AG08396 (cell line): Measurements from ENCODE around the gene ACOT11.

ENCODE experiments used
- DNase-seq: peaks from one replicate; pipeline ENCODE4 v3.0.0; 2012; ENCODE audit warnings: low spot score, mixed read lengths

Gene ACOT11

DNA sequence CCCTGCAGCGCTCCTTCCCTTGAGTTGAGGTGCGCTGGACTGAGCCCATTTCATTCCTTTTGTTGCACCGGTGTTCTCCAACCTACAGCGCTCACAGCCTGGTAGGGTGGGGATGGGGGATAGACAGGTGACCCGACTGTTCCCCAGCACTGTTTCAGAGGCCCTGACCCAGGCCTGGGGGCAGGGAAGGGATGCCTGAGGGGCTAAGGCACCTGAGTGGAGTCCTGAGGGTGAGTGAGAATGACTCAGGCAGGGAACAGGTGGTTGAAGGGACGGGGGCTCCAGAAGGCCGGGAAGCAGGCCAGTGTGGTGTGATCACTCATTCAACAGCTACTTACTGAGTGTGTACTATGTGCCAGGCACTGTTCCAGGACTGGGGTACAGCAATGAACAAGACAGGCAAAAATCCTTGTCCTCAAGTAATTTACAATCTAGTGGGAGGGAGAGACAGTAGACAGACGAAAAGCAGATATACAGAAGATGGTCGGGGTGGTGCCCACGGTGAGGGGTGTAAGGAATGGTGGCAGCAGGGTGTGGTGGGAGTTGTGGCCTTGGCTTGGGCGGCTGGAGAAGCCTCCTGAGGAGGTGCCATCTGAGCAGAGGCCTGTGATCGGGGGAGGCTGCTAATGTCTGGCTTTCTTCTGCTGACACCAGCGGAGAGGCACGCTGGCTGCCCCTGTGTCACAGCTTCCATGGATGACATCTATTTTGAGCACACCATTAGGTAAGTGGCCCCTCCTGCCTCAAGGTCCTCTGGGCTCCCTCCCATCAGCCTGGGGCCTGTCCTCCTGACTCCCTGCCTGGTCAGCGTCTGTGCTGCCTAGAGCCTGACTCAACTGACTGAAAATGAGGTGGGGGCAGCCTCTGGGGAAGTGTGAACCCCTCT is 37.4 kb downstream of the ACOT11 start:
- no peak for DNase-seq

DNA sequence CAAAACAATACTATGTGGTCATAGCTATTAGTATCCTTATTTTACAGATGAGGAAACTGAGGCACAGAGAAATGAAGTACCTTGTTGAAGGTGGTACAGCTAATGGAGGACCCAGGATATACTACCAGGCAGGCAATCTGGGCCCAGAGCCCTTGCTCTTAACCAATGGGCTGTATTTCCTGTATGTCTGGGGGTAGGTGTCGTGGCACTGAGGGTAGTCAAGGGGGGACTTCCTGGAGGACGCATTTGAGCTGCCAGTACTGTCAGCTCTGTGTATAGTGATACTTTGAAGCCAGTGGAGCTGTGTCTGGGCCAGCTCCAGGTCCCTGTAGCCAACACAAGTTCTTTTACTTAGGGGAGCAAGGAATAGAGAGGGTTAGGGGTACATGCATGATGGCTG is 40.3 kb downstream of the ACOT11 start:
- DNase-seq, result no peak

DNA sequence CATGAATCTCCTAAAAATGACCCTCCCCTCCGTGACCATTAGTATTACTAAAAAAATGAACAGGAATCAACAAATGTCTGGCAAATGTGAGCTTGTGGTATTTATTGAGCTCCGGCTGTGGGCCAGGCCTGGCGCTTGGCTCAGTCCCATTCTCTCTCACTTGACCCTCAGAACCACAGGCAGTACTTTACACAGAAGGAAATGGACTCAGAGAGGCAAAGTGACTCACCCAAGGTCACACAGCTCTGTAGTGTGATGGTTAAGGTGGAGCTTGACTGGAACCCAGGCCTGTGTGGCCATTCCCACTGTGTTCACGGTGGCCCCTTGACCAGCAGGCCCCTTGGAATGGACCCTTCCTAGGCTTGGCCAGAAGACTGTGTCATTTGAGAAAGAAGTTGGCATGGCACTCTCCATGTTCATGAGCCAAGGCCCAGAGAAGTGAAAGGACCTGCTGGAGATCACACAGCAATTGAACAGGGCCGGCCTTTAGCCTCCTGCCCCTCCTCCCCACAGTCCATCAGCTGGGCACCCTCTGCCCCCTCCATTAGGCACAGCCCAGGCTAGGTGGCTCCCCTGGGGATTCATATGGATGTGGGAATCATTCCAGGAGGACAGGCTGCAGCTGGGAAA is 43.2 kb downstream of the ACOT11 start:
- DNase-seq, result peak; percentile 31

DNA sequence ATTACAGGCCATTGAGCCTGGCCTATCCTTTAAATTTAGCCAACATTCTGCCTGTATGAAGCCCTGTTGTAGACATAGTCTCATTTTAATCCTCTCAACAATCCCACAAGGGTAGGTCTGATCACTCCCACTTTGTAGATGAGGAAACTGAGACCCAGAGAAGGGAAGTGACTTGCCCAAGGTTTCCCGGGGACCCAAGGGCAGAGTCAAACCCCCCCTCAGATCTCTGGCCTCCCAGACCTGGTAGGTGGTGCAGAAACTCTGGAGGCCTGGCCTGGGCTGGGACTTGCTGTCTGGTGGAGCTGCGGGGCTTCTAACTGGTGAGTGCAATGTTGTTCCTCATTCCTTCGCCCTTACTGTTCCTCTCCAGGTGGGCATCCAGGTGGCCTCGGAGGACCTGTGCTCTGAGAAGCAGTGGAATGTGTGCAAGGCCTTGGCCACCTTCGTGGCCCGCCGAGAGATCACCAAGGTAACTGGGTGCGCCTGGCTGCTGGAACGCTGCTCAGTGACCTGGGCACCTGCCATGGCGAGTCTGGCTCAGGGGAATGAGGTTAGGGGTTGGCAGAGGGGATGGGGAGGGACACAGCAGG is 45.6 kb downstream of the ACOT11 start:
- no peak for DNase-seq

DNA sequence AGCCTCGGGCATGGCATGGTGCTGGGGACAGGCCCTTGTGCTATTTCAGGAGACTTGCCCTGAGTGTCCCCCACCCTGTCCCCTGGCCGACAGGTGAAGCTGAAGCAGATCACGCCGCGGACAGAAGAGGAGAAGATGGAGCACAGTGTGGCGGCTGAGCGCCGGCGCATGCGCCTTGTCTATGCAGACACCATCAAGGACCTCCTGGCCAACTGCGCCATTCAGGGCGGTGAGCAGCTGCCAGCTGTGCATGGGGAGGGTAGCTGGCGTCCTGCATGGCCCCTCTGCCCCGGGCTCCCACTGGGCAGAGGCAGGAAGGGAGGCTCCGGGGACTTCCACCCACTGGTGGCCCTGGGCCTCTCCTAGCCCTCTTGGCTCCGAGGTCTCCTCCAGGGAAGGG is 46.4 kb downstream of the ACOT11 start:
- no peak for DNase-seq

DNA sequence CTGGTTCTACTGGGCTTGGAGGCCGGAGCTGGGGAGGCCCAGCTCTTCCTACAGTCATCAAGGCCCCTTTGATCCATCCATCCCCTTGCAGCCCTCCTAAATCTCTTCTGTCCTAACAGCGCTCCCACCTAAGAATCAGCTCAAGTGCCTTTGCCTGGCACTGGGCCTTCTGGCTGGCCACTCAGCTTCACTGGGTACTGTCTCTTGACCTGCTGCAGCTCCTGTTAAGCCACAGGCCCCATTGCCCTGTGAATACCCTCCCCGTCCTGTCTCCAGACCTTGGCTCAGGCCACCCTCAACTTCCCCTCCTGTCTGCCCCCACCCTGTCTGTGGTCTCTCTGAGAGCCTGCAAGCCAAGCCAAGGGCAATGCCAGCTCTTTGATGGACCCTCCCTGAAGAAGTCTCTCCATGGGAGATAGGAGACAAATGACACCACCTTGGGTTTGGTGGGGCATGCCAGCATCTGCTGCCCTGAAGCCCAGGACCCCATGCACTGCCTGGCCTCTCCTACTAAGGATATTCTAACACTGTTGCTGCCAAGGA is 48.0 kb downstream of the ACOT11 start:
- DNase-seq, result no peak

DNA sequence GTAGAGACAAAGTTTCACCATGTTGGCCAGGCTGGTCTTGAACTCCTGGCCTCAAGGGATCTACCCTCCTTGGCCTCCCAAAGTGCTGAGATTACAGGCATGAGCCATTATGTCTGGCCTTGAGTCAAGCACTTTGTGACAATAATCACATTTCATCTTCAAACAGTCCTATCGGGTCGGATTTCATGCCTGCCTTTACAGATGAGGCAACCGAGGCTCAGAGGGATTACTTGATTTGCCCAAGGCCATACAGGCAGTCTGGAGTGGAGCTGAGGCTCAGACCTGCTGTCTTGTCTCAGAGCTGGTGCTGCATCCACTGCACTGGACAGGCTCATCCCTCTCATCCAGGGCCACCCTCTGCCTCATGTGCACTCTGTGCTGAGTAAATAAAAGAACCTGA is 48.7 kb downstream of the ACOT11 start:
- DNase-seq, result no peak

DNA sequence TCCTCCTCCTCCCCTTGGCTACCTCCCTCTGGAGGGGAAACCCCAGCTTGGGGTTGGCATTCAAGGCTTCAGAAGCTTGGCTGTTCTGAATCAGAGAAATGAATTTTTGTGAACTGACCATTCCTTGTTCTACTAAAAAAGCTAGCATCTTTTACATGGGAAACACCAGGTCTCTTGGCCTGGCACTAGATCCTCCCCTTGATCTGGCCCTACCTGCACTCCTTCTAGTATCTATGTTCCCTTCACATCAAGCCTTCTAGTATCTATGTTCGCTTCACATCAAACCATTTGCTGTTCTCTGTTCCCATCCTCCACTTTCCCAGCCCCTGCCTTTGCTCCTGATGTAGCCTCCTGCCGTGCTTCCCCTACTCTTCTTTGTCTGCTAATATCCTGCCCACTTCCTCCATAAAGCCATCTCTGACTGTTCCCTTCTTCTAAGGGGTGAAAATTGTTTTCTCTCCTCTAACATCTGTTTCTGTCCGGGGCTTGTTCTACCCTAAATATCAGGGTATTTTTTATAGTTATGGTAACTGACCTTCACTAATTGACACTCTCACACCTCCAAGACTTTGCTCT is 49.5 kb downstream of the ACOT11 start:
- no peak for DNase-seq

DNA sequence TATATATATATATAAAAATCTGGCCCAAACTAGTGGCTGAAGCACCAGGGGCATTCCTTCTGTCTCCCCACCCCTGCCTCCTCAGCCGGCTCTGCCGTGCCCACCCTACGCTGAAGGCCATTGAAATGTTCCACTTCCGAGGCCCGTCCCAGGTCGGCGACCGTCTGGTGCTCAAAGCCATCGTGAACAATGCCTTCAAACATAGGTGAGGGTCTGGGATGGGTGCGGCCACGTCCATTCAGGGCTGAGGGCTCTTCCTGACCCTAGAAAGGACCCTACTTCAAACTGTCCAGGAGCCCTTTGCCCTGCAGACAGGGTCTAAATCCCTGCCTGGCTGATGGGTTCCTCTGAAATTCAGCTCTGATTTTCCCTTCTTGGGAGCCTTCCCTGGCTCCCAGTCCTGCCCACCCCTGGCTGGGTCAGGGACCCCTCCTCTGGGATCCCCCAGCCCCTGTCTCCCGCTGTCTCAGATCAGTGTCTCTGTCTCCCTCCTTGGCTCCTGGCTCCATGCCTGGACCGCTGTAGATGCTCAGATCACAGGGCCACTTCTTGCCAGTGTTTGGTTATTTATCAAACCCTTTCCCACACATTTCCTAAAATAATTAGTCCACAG is 51.3 kb downstream of the ACOT11 start:
- DNase-seq, result no peak

DNA sequence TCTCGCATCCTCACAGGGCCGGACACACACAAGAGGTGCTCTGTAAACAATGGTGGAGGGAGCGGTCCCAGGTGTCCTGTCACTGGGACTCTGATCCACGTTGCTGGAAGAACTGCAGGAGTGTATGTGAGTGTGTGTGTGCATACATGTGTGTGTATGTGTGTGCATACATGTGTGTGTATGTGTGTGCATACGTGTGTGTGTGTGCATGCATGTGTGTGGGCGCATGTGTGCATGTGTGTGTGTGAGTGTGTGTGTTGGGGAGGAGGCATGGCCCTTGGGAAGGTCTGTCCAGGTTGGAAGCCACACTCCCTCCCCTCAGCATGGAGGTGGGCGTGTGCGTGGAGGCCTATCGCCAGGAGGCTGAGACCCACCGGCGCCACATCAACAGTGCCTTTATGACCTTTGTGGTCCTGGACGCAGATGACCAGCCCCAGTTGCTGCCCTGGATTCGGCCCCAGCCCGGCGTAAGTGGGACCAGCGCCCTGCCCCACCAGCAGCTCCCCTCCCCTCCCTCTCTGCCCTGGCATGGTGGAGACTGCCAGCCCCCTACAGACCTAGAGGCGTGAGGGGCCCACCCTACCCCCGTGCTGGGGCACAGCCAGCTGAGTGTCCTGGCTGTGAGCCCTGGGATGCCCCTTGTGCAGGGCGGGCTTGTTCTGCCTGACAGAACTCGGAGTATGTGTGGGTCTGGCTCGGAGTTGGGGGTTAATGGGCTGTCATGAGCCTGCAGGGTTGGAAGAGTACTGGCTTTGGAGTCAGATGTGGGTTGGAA is 53.1 kb downstream of the ACOT11 start:
- no peak for DNase-seq

DNA sequence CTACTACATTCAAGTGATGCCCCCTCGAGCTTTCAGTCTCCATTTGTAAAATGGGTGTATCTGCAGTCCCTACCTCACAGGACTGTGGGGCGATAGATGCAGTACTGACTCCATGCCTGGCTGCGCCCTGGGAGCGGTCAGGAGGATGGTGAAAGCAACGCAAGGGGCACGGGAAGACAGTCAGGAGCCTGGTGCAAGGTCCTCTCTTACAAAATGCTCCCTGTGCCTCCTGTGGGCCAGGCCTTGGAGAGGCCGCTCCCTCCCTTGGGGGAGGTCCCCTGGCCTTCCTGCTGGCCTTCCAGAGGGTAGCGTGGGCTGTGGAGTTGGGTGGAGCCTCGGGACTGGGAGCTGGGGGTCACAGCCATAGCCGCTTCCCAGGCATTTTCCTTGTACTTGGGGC is 53.7 kb downstream of the ACOT11 start:
- no peak for DNase-seq

DNA sequence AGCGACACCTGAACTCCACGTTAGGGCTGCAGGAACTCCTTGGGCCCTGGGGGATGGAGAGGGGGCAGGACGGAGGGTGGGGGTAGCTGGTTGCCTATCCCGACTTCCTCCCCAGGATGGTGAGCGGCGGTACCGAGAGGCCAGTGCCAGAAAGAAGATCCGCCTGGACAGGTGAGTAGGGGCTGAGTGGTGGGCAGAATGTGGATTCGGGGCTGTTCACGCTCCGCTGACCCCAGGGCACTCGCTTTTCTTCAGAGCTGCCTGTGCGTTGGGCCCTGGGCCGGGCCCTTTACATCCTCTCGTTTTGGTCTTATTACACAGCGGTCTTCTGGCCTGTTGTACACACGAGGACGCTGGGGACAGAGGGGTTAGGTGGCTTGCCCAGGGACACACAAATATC is 54.5 kb downstream of the ACOT11 start:
- DNase-seq, result no peak

DNA sequence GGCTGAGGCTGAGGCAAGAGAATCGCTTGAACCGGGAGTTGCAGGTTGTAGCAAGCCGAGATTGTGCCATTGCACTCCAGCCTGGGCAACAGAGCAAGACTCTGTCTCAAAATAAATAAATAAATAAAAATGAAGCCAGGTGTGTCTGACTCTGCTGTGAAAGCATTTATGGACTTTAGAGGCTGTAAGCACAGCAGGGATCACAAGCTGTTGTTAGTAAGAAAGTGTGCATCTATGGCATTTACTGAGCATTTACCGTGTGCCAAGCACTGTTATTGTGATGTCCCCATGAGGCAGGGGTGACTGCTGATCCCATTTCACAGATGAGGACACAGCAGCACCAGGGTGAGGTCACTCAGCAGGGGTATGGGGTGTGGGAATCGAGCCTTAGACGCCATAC is 55.2 kb downstream of the ACOT11 start:
- DNase-seq, result no peak

DNA sequence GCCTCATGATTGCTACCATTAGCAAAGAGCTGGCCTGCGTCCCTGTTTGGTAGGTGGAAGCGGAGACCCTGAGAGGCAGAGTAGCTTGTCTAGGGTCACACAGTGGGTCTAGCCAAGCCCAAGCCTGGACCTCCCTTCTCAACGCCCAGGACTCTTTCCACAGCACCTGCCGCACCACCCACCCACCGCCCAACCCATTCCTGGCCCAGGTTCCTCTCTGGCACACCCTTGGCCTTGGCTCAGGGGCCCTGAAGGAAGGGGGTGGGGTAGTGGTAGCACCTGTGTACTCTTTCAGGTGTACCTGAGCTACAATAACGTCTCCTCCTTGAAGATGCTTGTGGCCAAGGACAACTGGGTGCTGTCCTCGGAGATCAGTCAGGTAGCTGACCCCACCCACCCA is 56.0 kb downstream of the ACOT11 start:
- DNase-seq, result no peak

DNA sequence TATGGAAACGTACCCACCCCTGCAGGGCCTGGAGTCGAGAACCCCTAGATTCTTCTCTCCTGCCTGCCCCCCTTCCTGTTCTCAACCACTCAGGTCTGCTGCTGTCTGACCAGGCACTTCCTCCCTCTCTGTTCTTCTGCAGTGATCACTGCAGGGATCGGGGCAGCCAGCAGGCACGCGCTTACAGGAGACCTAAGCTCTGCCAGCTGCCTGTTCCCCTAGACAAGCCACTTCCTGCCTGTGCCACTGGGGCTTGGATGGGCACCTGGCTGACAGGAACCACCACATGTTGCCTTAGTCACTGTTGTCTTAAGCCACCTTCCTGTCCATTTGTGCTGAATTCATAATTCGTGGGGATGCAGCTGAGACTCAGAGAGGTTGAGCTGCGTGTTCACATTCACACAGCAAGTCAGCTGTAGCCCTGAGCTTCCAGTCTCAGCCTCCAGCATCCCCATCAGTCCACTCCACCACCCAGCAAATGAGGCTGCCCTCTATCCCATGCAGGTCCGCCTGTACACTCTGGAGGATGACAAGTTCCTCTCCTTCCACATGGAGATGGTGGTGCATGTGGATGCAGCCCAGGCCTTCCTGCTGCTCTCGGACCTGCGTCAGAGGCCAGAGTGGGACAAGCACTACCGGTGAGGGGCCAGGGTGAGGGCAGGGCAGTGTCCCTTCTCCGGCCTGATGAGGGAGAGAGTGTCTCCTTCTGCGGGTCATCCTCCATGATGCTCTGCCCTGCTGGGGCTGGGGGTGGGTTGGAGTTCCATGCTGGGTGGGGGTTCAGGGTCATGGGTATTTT is 56.7 kb downstream of the ACOT11 start:
- DNase-seq, result no peak

DNA sequence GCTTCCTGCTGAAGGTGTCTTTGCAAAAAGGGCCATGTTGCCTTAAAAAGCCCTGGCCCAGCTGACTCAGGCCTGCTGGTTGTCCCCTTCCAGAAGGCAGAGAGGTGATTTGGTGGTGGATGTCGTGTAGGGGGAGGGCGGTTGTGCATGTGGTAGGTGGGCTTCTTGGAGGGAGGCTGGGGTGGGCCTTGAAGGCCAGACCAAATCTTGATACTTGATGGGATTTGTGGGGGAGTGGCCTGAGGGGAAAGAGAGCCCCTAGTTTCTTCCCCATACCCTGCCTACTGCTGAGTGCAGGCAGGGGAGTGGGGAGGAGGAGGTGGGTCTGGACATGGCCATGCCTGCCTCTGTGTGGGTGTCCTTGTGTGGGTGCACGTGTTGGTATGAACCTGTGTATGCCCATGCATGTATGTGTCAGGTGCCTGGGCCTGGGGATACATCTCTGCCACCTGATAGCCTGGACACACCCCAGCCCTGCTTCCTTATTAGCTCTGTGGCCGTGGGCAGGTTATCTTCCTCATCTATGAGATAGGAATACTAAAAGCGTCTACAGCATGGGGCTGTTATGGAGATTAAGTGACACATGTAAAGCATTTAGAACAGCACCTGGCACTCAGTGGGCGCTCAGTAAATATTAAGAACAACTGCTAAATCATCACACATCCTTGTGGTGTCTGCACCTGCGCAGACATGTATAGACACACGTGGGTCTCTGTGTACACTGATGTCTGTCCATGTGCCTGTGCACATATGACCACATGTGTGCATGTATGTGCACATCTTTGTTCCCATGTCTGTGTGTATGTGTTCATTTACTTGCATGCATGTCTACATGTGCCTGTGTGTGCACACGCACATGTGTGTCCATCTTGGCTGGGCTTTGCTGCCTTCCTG is 58.3 kb downstream of the ACOT11 start:
- DNase-seq, result no peak

DNA sequence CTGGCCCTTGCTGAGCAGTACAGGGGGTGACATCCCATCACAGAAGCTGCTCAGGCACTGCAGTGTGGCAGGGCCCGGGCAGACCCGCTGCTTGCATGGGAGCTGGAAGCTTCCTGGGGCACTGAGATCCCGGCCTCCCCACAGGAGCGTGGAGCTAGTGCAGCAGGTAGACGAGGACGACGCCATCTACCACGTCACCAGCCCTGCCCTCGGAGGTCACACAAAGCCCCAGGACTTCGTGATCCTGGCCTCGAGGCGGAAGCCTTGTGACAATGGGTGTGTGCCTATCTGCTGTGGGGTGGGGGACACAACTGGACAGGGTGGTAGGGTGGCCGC is 58.9 kb downstream of the ACOT11 start:
- DNase-seq, result no peak

DNA sequence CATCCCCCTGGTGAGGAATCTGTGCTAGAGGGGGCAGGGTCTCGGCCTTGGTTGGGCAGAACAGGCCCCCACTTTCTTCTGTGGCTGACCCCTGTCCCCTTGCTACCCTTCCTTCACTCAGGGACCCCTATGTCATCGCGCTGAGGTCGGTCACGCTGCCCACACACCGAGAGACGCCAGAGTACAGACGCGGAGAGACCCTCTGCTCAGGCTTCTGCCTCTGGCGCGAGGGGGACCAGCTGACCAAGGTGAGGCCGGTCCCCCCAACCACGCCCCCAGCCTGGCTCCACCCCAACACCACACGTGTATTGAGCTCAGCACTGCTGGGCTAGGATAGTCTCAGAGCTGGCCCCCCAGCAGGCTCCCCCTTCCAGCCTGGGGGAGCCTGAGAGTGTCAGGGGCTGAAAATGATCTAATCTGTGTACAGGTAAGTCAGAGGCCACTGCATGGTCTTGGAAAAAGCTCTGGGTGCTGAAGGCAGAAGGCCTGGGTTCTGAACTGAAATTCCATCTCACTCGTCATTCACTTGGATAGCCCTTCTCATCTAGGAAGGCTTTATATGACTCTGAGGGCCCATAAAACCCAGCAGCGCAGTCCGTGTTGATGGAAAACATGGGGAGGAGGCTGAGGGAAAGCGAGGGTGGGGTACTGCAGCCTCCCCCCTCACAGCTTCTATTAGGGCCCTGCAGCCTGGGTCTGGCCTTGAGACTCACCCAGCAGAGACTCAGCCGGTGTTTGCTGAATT is 60.0 kb downstream of the ACOT11 start:
- DNase-seq, result no peak
